Fibroblast of the aortic adventitia (primary cell): ENCODE measurements around the gene PAX7. TPM values are rescaled to one million over a fixed set of nuclear protein-coding genes. Genes with fewer than 3 reads are reported as not detected.

Experiments used
- DNase-seq: peaks from one replicate; pipeline ENCODE4 v3.0.0-alpha.2; 2010; ENCODE audit warnings: low read depth
- H3K4me3 ChIP-seq: 2 replicates; pipeline ENCODE4 v1.5.1; 2011; ENCODE audit warnings: low read depth, mild to moderate bottlenecking, control low read depth, low read length, moderate library complexity
- CTCF ChIP-seq: IDR thresholded peaks from 2 replicates; pipeline ENCODE4 v1.5.1; 2011; ENCODE audit warnings: mild to moderate bottlenecking, low read length, control low read depth, inconsistent platforms; ENCODE audit not compliant: insufficient read depth
- total RNA-seq: library from RNA; depleted of rRNA; stranded (reverse); fragments of >200 nt; gene quantifications from 2 replicates; pipeline ENCODE4 v1.2.3, GENCODE V29; 2012; ENCODE audit warnings: low replicate concordance

Gene PAX7
- total RNA-seq, 1 donor = not detected

- no peak for DNase-seq
- H3K4me3 ChIP-seq = no peak overlapping the region
- no peak for TF ChIP-seq CTCF
These were observed 40.2 kb downstream of the PAX7 start for GRCh38 chr1:18670868-18671225.

- DNase-seq = no peak
- no peak overlapping the region for H3K4me3 ChIP-seq
- TF ChIP-seq CTCF = no peak
These were observed 43.3 kb downstream of the PAX7 start for GRCh38 chr1:18673976-18674375.

- no peak overlapping the region for H3K4me3 ChIP-seq
- no peak for DNase-seq
- no peak for TF ChIP-seq CTCF
These were observed 45.7 kb downstream of the PAX7 start for GRCh38 chr1:18676332-18676781.

- no peak overlapping the region for H3K4me3 ChIP-seq
- peak; percentile 16 for DNase-seq
- peak; percentile 44 for TF ChIP-seq CTCF
These were observed 50.8 kb downstream of the PAX7 start for GRCh38 chr1:18681423-18681835.

- TF ChIP-seq CTCF = no peak
- H3K4me3 ChIP-seq = no peak overlapping the region
- DNase-seq = no peak
These were observed 51.7 kb downstream of the PAX7 start for GRCh38 chr1:18682375-18682774.

GRCh38 chr1:18684303-18684702 lies 53.7 kb downstream of the PAX7 start:
- no peak for DNase-seq
- H3K4me3 ChIP-seq = no peak overlapping the region
- TF ChIP-seq CTCF = no peak

- TF ChIP-seq CTCF = no peak
These were observed 55.9 kb downstream of the PAX7 start for GRCh38 chr1:18686540-18686939.

More at GRCh38 chr1:18686540-18686939, 55.9 kb downstream of the PAX7 start:
- DNase-seq = no peak
- H3K4me3 ChIP-seq = no peak overlapping the region
